ENCODE results near the gene AAGAB. TPM values are rescaled to one million over a fixed set of nuclear protein-coding genes. Genes with fewer than 3 reads are reported as not detected.
"Not testable (repeated sequence)": the region's sequence is repeated elsewhere in the genome, so short reads cannot be mapped to it uniquely, and the experiment has no call there.

The AAGAB gene
- total RNA-seq, 2 experiments from 2014 or later: 42.6 to 51.2 TPM

DNA sequence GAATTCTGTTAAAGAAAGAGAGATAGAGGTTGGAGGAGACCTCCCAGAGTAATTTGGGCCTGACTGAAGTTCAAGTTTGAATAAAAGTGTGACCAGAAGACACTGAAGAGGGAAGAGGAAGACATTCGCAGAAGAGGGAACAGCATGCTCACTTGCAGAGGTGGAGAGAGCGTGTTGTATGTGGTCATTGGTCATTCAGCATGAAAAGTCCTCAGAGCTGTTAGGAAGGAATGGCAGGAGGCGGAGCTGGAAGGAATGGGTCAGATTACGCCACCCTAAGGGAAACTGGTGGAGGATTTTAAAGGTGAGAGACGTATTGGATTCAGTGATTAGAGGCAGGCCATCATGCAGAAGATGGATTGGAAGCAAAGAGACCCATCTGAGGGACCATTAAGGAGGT, 41.7 kb upstream of the AAGAB start:
- peaks cover 3% of the 10 kb centered on the region for H3K27me3 Mint-ChIP-seq
- intact Hi-C loops (cut with micrococcal nuclease): no loop called here
- ChIA-PET CTCF (interaction anchor here (0.6 kb wide), 1 partner anchor 70 kb away, joined by 3 read pairs; no protein-coding TSS in a partner anchor), POLR2A (no interaction called here)
- H3K4me1 Mint-ChIP-seq (ENCODE audit: low read depth): no peaks in the 10 kb centered on the region
- no peak overlapping the region for H3K4me3 Mint-ChIP-seq
- no peaks in the 10 kb centered on the region for H3K9me3 Mint-ChIP-seq
- DNase-seq (no peak), ATAC-seq (no peak)
- no peaks in the 10 kb centered on the region for H3K36me3 Mint-ChIP-seq (ENCODE audit: low read depth)
- no peak overlapping the region for H3K27ac Mint-ChIP-seq
- TF ChIP-seq CTCF (IDR thresholded peaks at IDR 0.05): no peak

DNA sequence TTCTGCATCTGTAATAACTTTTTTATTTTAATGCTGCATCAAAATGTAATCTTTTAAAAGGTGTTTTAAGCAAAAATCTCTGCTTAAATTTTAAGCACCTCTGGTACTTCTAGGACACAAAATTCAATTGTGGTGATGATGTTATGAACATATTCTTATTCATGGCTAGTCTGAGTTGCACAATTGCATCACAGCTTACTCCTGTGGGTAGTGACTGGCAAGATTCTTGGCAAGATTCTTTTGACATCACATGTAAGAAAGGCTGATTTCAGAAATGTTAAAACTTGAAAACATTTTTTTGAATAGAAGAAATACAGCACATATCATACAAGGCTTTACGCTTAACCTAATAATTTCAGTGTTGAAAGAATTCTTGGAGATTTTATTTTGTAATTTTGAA, 35.9 kb upstream of the AAGAB start:
- Mint-ChIP-seq H3K4me1 (ENCODE audit: low read depth) (no peaks in the 10 kb centered on the region), H3K27me3 (no peaks in the 10 kb centered on the region), H3K9me3 (peaks cover 3% of the 10 kb centered on the region), H3K4me3 (no peak overlapping the region), H3K36me3 (ENCODE audit: low read depth) (no peaks in the 10 kb centered on the region), H3K27ac (no peak overlapping the region)
- POLR2A ChIA-PET: no interaction called here
- TF ChIP-seq CTCF (IDR thresholded peaks at IDR 0.05): no peak
- no peak for DNase-seq
- CTCF ChIA-PET: interaction anchor here (2.9 kb wide), 1 partner anchor 14 kb away, joined by 11 read pairs; no protein-coding TSS in a partner anchor
- intact Hi-C loops (cut with micrococcal nuclease): no loop called here
- no peak for ATAC-seq

DNA sequence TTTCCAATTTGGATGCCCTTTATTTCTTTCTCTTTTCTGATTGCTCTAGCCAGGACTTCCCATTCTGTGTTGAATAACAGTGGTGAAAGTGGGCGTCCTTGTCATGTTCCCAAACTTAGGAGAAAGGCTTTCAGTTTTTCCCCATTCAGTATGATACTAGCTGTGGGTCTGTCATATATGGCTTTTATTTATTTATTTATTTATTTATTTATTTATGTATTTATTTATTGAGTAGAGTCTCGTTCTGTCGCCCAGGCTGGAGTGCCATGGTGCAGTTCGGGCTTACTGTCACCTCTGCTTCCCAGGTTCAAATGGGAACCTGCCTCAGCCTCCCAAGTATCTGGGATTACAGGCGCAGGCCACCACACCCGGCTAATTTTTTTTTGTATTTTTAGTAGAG, 31.9 kb upstream of the AAGAB start:
- H3K27ac Mint-ChIP-seq; CTCF ChIA-PET; H3K4me1 Mint-ChIP-seq (ENCODE audit: low read depth); DNase-seq; H3K4me3 Mint-ChIP-seq; ATAC-seq; intact Hi-C loops (cut with micrococcal nuclease); H3K36me3 Mint-ChIP-seq (ENCODE audit: low read depth); H3K9me3 Mint-ChIP-seq; POLR2A ChIA-PET; H3K27me3 Mint-ChIP-seq: not testable (repeated sequence)

DNA sequence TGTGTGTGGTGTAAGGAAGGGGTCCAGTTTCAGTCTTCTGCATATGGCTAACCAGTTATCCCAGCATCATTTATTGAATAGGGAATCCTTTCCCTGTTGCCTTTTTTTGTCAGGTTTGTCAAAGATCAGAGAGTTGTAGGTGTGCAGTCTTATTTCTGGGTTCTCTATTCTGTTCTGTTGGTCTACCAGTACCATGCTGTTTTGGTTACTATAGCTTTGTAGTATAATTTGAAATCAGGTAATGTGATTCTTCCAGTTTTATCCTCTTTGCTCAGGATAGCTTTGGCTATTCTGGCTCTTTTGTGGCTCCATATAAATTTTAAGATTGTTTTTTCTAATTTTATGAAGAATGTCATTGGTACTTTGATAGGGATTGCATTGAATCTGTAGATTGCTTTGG, 31.2 kb upstream of the AAGAB start:
- POLR2A ChIA-PET; H3K27me3 Mint-ChIP-seq; H3K36me3 Mint-ChIP-seq (ENCODE audit: low read depth); intact Hi-C loops (cut with micrococcal nuclease); H3K4me1 Mint-ChIP-seq (ENCODE audit: low read depth); H3K9me3 Mint-ChIP-seq; H3K27ac Mint-ChIP-seq; ATAC-seq; DNase-seq; H3K4me3 Mint-ChIP-seq: not testable (repeated sequence)
- CTCF ChIA-PET: interaction anchor here (1.0 to 1.1 kb wide), 2 partner anchors 148 to 339 kb away, joined by 3 read pairs; no protein-coding TSS in a partner anchor

DNA sequence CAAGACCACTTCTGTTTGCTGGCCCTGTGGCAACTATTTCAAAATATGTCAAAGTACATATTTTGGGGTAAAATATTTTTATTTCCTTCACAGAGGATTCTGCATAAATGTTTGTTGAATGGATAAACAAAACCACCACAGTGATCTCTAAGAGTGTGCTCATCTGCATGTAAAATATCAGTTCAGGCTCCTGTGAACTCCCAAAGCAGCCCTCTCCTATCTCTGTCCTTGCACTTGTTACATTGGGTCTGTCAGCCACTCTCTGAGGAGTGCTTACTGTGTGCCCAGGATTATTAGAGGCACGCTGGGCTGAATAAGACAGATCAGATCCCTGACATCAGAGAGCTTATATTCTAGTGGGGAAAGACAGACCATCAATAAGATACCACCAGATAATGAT, 27.3 kb upstream of the AAGAB start:
- Mint-ChIP-seq H3K4me1 (ENCODE audit: low read depth) (no peaks in the 10 kb centered on the region), H3K27ac (no peak overlapping the region), H3K4me3 (no peak overlapping the region), H3K9me3 (peaks cover 3% of the 10 kb centered on the region), H3K36me3 (ENCODE audit: low read depth) (no peaks in the 10 kb centered on the region), H3K27me3 (peaks cover 2% of the 10 kb centered on the region)
- no peak for DNase-seq
- ATAC-seq: no peak
- no peak for TF ChIP-seq CTCF (IDR thresholded peaks at IDR 0.05)
- POLR2A ChIA-PET: no interaction called here
- intact Hi-C loops (cut with micrococcal nuclease): no loop called here
- CTCF ChIA-PET: interaction anchor here (1.0 to 1.5 kb wide), 4 partner anchors 10 to 335 kb away, joined by 3 to 5 read pairs (median 4); no protein-coding TSS in a partner anchor

DNA sequence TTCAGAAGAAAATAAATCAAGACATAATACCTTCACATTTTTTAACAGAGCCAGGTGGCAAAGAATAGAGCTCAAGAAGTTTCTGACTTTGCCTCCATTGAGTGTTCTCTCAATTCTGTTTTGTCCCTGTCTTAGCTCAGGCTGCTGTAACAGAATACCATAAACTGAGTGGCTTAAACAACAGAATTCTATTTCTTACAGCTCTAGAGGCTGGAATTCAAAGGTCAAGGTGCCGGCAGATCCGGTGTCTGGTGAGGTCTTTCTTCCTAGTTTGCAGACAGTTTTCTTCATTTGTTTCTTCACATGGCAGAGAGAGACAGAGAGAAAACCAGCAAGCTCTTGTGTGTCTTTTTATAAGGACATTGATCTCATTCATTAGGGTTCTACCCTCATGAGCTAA, 25.8 kb upstream of the AAGAB start:
- peaks cover 3% of the 10 kb centered on the region for H3K27me3 Mint-ChIP-seq
- H3K9me3 Mint-ChIP-seq: no peaks in the 10 kb centered on the region
- DNase-seq (no peak), ATAC-seq (no peak)
- H3K4me3 Mint-ChIP-seq: no peak overlapping the region
- no peak overlapping the region for H3K27ac Mint-ChIP-seq
- CTCF ChIA-PET: interaction anchor here (0.8 to 1.5 kb wide), 4 partner anchors 8 to 24 kb away, joined by 3 to 4 read pairs (median 3); no protein-coding TSS in a partner anchor
- POLR2A ChIA-PET: interaction anchor here (0.7 to 1.2 kb wide), 2 partner anchors 25 to 26 kb away, joined by 3 to 5 read pairs; no protein-coding TSS in a partner anchor
- no peak for TF ChIP-seq CTCF (IDR thresholded peaks at IDR 0.05)
- H3K4me1 Mint-ChIP-seq (ENCODE audit: low read depth): no peaks in the 10 kb centered on the region
- H3K36me3 Mint-ChIP-seq (ENCODE audit: low read depth): no peaks in the 10 kb centered on the region
- intact Hi-C loops (cut with micrococcal nuclease): no loop called here

Measured in activated CD8-positive, alpha-beta T cell treated with anti-CD3 and anti-CD28 coated beads for 36 hours (primary cell).